ENCODE results near the gene RNF166.

The RNF166 gene

GRCh38 chr16:88723507-88723887 lies 17.3 kb upstream of the RNF166 start:
- DNase-seq, result no peak

DNA sequence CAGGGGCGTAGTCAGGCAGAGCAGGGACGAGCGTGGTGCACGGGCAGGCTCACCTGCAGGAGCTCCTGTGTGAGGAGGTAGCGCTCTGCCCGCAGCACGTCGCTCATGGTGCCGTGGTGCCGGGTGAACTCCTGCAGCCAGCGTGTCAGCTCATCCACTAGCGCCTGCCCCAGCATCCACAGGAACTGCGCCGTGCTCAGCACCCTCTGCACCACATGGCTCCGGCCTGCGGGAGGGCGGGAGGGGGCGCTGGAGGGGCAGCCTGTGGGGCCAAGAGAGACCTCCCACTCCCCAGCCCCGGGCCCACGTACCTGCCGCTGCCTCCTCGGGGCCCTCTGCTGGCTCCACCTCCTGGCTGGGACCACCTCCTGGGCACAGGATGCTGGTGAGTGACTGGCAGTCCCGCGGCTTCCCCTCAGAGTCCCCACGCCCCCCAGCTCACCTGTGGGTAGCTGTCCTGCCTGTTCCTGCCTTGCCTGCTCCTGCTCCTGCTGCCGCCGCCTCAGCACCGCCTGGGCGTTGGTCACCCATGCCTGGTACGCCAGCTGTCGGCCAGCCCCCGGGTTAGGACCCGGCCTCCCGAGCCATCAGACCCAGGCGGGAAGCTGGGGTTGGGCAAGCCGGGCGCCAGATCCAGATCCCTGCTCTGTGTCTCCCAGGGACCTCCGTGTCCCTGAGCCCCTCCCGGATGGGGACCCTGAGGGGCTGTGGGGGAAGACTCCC lies 16.7 kb upstream of the RNF166 start:
- DNase-seq, result no peak

- no peak for DNase-seq
These were observed 15.9 kb upstream of the RNF166 start for GRCh38 chr16:88721815-88722755.

DNA sequence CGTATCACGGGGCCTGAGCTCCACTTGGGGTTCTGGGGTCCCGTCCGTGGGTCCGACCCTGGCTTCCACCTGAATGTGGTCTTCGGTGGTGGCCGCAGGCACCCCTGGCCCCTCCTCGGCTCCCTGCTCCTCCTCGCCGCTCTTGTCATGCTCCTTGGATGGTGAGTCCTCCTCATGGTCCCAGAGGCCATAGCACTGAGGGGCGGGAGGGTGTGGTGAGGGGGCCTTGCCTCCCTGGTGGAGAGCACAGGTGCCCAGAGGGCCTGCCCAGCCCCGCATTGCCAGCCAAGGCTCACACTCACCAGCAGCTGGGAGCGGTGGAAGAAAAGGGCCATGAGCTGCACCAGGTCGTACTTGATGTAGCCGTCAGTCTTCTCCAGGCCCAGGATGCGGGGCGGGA lies 15.0 kb upstream of the RNF166 start:
- no peak for DNase-seq

DNA sequence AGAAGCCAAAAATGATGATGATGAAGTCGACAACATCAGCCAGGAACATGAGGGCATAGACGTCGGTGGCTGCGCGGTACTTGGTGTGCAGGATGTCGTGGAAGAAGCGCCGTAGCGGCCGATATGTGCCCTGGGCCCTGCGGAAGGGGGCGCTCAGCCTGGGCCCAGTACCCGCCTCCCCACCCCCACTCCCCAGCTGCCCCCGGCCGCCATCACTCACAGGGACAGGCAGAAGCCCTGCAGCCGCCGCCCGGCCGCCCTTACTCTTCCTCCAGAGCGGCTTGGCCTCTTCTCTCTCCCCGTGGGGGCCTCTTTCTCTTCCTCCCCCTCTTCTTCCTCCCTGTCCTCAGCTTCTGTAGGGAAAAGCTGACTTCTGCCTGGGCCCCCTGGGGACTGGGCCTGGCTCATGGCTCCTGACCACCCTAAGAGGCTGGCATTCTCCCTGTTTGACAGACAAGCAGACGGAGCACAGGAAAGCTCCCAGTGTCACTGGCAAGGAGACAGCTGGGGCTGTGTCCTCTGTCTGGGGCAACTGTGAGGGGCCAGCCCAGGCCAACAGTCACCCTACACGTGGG lies 14.3 kb upstream of the RNF166 start:
- DNase-seq, result no peak

DNA sequence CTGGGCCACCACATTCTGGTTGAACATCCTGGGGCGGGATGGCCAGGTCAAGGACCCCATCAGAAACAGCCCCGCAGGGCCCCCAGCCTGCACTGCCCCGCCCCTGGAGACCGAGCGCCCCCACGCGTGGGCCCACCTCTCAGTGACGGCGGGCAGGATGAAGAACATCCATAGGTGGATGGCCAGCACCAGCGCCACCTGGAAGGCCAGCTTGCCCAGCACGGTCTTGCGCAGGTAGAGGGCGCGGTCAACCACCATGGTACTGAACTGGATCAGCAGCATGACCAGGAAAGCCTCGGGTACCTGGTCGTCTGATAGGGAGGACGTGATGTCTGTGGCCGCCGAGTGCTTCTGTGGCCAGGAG lies 13.7 kb upstream of the RNF166 start:
- DNase-seq, result no peak

- DNase-seq, result no peak
These were observed 13.2 kb upstream of the RNF166 start for GRCh38 chr16:88719267-88719932.

DNA sequence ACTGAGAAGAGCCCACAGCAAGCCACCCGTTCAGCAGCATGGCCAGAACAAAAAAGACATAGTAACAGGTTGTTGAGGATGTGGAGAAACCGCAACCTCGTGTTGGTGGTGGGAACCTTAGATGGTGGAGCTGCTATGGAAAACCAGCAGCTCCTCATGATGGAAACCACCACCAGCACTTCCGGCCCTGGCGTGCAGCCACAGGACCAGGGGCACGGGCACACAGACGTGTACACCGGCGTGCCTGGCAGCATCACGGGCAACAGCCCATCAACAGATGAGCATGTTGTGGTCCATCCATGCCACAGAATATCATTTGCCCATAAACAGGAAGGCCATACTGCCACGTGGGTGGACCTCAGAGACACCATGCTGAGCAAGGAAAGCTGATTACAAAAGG lies 12.0 kb upstream of the RNF166 start:
- no peak for DNase-seq

GRCh38 chr16:88716601-88717001 lies 10.4 kb upstream of the RNF166 start:
- DNase-seq, result no peak

GRCh38 chr16:88716201-88716600 lies 10.0 kb upstream of the RNF166 start:
- DNase-seq, result no peak

DNA sequence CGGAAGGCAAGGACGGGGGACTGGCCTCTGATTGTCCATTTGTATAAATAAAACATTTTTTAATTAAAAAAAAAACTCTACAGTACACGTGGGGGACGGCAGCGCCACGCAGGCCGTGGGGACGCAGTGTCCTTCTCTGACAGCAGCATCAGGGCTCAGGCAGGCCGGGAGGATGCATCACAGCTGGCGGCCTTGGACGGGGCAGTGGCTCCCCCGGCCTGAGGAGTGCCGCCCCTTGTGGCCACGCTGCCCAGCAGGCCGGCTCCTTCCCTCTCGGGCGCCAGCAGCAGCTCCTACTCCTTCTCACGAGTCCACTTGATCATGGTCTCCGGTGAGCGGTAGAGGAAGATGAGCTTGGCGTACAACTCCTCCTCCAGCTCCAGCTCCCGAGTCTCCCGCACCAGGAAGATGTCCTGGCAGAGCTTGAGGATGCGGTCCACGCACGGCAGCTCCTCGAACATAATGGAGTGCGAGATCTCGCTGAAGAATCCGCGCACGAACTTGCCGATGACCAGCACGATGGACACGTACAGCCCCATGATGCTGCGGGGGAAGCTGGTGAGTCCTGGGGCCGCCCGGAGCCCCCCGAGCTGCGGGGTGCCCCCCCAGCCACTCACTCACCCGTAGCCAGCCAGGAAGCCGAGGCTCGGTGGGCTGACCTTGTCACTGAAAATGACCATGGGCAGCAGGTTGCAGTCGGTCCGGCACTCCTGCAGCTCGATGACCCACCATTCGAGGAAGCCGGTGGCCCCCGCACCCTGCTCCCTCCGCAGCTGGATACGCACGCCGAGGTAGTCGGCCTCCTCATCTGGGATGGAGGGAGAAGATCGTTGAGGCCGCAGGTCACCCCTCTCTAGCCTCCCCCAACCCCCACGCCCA lies 9.3 kb upstream of the RNF166 start:
- DNase-seq, result no peak

GRCh38 chr16:88714420-88715302 lies 8.5 kb upstream of the RNF166 start:
- DNase-seq, result no peak

- no peak for DNase-seq
These were observed 7.6 kb upstream of the RNF166 start for GRCh38 chr16:88713568-88714419.

GRCh38 chr16:88713054-88713453 lies 6.8 kb upstream of the RNF166 start:
- no peak for DNase-seq

GRCh38 chr16:88712362-88712979 lies 6.3 kb upstream of the RNF166 start:
- no peak for DNase-seq

DNA sequence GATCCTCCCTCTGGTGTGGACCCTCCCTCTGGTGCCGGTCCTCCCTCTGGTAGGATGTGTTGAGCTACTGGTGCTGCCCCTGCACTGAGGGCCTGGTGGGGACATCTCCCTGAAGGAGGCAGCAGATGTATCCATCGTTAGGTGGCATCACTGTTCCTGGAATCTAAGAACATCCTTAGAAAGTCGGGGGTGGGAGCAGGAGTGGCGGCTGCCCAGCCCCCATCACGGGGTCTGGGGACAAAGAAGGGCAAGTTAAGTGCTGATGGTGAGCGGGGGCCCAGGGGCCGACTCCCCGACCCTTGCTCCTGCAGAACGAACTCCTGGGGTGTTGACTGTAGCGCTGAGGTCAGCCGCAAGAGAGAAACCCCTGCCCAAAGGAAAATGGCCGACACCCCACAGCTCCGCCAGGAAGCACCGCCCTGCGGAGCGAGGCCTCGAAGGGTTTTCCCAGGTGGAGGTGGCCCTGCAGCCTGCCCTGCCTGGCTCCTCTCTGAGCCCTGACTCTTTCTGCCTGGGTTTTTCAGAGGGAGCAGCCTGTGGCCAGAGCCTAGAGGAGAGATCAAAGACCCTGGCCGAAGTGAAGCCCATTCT lies 5.6 kb upstream of the RNF166 start:
- no peak for DNase-seq

DNA sequence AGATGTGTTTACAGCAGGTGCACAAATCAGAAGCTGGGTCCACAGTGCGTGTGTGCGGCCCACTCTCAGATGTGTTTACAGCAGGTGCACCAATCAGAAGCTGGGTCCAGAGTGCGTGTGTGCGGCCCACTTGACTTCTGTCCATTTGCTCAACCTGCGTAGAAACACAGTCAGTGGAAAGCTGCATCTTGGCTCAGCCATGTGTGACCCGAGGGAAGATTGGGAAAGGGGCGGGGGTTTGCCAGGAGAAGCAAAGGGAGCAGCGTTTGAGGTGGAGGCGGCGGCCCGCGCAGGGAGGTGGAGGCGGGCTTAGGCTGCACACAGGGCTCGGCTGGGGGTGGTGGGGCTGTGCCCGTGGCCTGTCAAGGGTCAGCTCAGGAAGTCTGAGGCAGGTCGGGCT lies 4.3 kb upstream of the RNF166 start:
- DNase-seq, result no peak

- DNase-seq, result no peak
These were observed 988 bp upstream of the RNF166 start for GRCh38 chr16:88706965-88707826.
